H9 (cell line): ENCODE measurements around the gene ATG2B. TPM values are rescaled to one million over a fixed set of nuclear protein-coding genes. Genes with fewer than 3 reads are reported as not detected.

ENCODE experiments used
- DNase-seq: peaks from one replicate; pipeline ENCODE4 v3.0.0-alpha.2; 2017
- H2AFZ ChIP-seq: one replicate; pipeline ENCODE4 v1.6.1; 2013; ENCODE audit warnings: mild to moderate bottlenecking, low read length, control low read depth, moderate library complexity
- H2AK5ac ChIP-seq: 2 replicates; pipeline ENCODE4 v1.6.1; 2013; ENCODE audit warnings: low read length, control low read depth, mixed read lengths; ENCODE audit not compliant: insufficient read length
- H2BK120ac ChIP-seq: one replicate; pipeline ENCODE4 v1.6.1; 2013; ENCODE audit warnings: low read depth, mild to moderate bottlenecking, low read length, control low read depth, inconsistent platforms; ENCODE audit not compliant: poor library complexity, severe bottlenecking
- H2BK12ac ChIP-seq: 2 replicates; pipeline ENCODE4 v1.6.1; 2013; ENCODE audit warnings: low read length, control low read depth, mixed read lengths, low read depth; ENCODE audit not compliant: insufficient read length
- H2BK15ac ChIP-seq: 2 replicates; pipeline ENCODE4 v1.6.1; 2013; ENCODE audit warnings: low read depth, low read length, control low read depth
- H2BK20ac ChIP-seq: one replicate; pipeline ENCODE4 v1.6.1; 2013; ENCODE audit warnings: low read depth, mild to moderate bottlenecking, low read length, control low read depth, inconsistent platforms; ENCODE audit not compliant: poor library complexity, severe bottlenecking
- H2BK5ac ChIP-seq: 2 replicates; pipeline ENCODE4 v1.6.1; 2013; ENCODE audit warnings: low read length, control low read depth, mixed read lengths; ENCODE audit not compliant: insufficient read length
- H3K14ac ChIP-seq: 2 replicates; pipeline ENCODE4 v1.6.1; 2013; ENCODE audit warnings: low read length, control low read depth; ENCODE audit not compliant: insufficient read depth
- H3K18ac ChIP-seq: 2 replicates; pipeline ENCODE4 v1.6.1; 2013; ENCODE audit warnings: low read depth, mild to moderate bottlenecking, mixed read lengths, low read length, control low read depth; ENCODE audit not compliant: insufficient read length
- H3K23ac ChIP-seq: 2 replicates; pipeline ENCODE4 v1.6.1; 2013; ENCODE audit warnings: low read length, control low read depth, mixed read lengths, low read depth; ENCODE audit not compliant: insufficient read length
- H3K23me2 ChIP-seq: 2 replicates; pipeline ENCODE4 v1.6.1; 2013; ENCODE audit warnings: low read depth, mild to moderate bottlenecking, mixed read lengths, low read length, control low read depth; ENCODE audit not compliant: insufficient read length, poor library complexity, severe bottlenecking
- H3K27ac ChIP-seq: 2 replicates; pipeline ENCODE4 v1.5.1; 2013; ENCODE audit warnings: low read length, control low read depth, mixed read lengths, low read depth; ENCODE audit not compliant: insufficient read length
- H3K27me3 ChIP-seq: 2 replicates; pipeline ENCODE4 v1.6.1; 2013; ENCODE audit warnings: low read length, control low read depth, inconsistent platforms; ENCODE audit not compliant: insufficient read depth
- H3K4ac ChIP-seq: 2 replicates; pipeline ENCODE4 v1.6.1; 2013; ENCODE audit warnings: low read depth, mild to moderate bottlenecking, control low read depth, inconsistent platforms, low read length, moderate library complexity
- H3K4me1 ChIP-seq: 2 replicates; pipeline ENCODE4 v1.6.1; 2013; ENCODE audit warnings: low read length, control low read depth, inconsistent platforms; ENCODE audit not compliant: insufficient read depth
- H3K4me2 ChIP-seq: 2 replicates; pipeline ENCODE4 v1.6.1; 2013; ENCODE audit warnings: low read length, control low read depth, mixed read lengths; ENCODE audit not compliant: insufficient read length, insufficient read depth
- H3K56ac ChIP-seq: 2 replicates; pipeline ENCODE4 v1.6.1; 2013; ENCODE audit warnings: low read depth, mild to moderate bottlenecking, mixed read lengths, low read length, control low read depth; ENCODE audit not compliant: insufficient read length
- H3K79me1 ChIP-seq: 2 replicates; pipeline ENCODE4 v1.6.1; 2013; ENCODE audit warnings: low read depth, mild to moderate bottlenecking, moderate library complexity, low read length, control low read depth, inconsistent platforms; ENCODE audit not compliant: insufficient read depth, poor library complexity, severe bottlenecking
- H3K79me2 ChIP-seq: 2 replicates; pipeline ENCODE4 v1.6.1; 2013; ENCODE audit warnings: low read length, control low read depth, inconsistent platforms; ENCODE audit not compliant: insufficient read depth
- H3K9ac ChIP-seq: 2 replicates; pipeline ENCODE4 v1.6.1; 2013; ENCODE audit warnings: low read length, control low read depth, mixed read lengths; ENCODE audit not compliant: insufficient read length; ENCODE audit errors: extremely low read depth
- H3K9me3 ChIP-seq: one replicate; pipeline ENCODE4 v1.6.1; 2013; ENCODE audit warnings: low read depth, low read length, inconsistent platforms; ENCODE audit not compliant: control insufficient read depth
- H3T11ph ChIP-seq: one replicate; pipeline ENCODE4 v1.6.1; 2013; ENCODE audit warnings: mild to moderate bottlenecking, low read length, control low read depth, inconsistent platforms
- H4K20me1 ChIP-seq: one replicate; pipeline ENCODE4 v1.6.1; 2013; ENCODE audit not compliant: control insufficient read depth, insufficient read length, insufficient read depth
- H4K5ac ChIP-seq: 2 replicates; pipeline ENCODE4 v1.6.1; 2013; ENCODE audit warnings: low read depth, mild to moderate bottlenecking, mixed read lengths, low read length, control low read depth; ENCODE audit not compliant: insufficient read length
- H4K8ac ChIP-seq: replicated peaks from 2 replicates; pipeline ENCODE4 v1.6.1; 2013; ENCODE audit warnings: low read length, control low read depth, mixed read lengths, low read depth; ENCODE audit not compliant: insufficient read length
- H4K91ac ChIP-seq: 2 replicates; pipeline ENCODE4 v1.6.1; 2013; ENCODE audit warnings: low read depth, mild to moderate bottlenecking, moderate library complexity, mixed read lengths, low read length, control low read depth; ENCODE audit not compliant: insufficient read length
- H3K27ac Mint-ChIP-seq, 3 experiments: 2 replicates in 2 of 3; 3 replicates in 1 of 3; pipeline ENCODE4 v1.8.0; 2020 to 2021; ENCODE audit warnings: mixed read lengths in 3 of 3, mild to moderate bottlenecking in 1 of 3, moderate library complexity in 1 of 3
- H3K27me3 Mint-ChIP-seq: 2 replicates; pipeline ENCODE4 v1.8.0; 2021; ENCODE audit warnings: low read depth, mild to moderate bottlenecking, moderate library complexity, mixed read lengths
- H3K36me3 Mint-ChIP-seq, 3 experiments: 2 replicates in 2 of 3; 3 replicates in 1 of 3; pipeline ENCODE4 v1.8.0; 2020 to 2021; ENCODE audit warnings: low read depth in 3 of 3, mixed read lengths in 3 of 3; ENCODE audit not compliant: insufficient read depth in 1 of 3
- H3K4me1 Mint-ChIP-seq, 2 experiments: 2 replicates each; pipeline ENCODE4 v1.8.0; 2020; ENCODE audit warnings: mixed read lengths in 2 of 2
- H3K4me3 Mint-ChIP-seq, 2 experiments: 2 replicates in 1 of 2; 3 replicates in 1 of 2; pipeline ENCODE4 v1.8.0; 2020 to 2021; ENCODE audit warnings: mild to moderate bottlenecking in 2 of 2, mixed read lengths in 2 of 2, moderate library complexity in 1 of 2
- H3K9me3 Mint-ChIP-seq, 2 experiments: 2 replicates in 1 of 2; 3 replicates in 1 of 2; pipeline ENCODE4 v1.8.0; 2020; ENCODE audit warnings: mild to moderate bottlenecking in 2 of 2, mixed read lengths in 2 of 2, moderate library complexity in 1 of 2
- CTCF ChIP-seq: fragments of 200-600 bp; sonication (generic); conservative IDR thresholded peaks from 3 replicates; pipeline ENCODE4 v1.8.0; 2021; ENCODE audit warnings: antibody characterized with exemption, mild to moderate bottlenecking
- WGBS: extraction: QIAGEN DNeasy Blood & Tissue Kit; methylation state at CpG from one replicate; pipeline ENCODE4 v1.1.7; 2013; ENCODE audit warnings: missing lambda C conversion rate, low lambda C conversion rate, mixed read lengths; ENCODE audit not compliant: insufficient read length; ENCODE audit errors: extremely low coverage; 5-methylcytosine and 5-hydroxymethylcytosine counted together
- total RNA-seq: library from RNA; stranded (reverse); gene quantifications from 2 replicates; pipeline ENCODE4 v1.2.1, GENCODE V29; 2021

Gene ATG2B
- total RNA-seq, 1 experiment from 2014 or later, result 12.6 TPM

DNA sequence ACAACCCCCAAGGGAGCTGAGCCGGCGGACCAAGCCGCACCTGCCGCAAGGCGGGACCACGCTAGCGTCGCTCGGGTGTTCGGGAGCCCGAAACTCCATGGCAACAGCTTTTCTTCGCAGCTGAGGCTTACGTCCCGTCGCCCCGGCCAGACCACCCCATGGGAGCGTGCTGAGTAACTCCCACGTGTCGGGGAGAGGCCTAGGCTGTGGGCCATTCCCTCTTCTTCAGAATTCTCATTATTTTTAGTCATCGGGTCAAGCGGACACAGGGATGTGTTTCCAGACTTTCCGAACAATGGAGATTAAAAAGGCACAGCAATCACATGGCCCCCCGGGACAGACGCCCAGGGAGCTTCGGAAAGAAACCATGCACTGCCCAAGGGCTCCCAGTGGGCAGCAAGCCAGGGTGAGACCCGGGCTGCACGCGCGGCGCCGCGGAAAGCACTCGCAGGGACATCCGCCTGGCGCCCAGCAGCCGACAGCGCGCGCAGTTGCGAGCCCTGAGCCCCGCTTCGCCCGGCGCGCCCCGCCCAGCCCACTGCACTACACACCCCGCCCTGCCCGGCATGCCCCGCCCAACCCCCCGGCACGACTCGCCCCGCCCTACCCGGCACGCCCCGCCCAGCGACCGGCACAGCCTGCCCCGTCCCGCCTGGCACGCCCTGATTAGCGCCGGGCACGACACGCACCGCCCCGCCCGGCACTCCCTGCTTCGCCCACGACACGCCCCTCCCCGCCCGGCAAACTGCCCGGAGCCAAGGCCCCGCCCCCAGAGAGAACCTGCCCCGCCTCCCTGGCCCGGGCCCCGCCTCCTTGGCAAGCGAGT is 28.4 kb upstream of the ATG2B start:
- no peak overlapping the region for H2BK20ac ChIP-seq
- H3T11ph ChIP-seq, result no peak overlapping the region
- no peaks in the 10 kb centered on the region for H4K20me1 ChIP-seq
- Mint-ChIP-seq H3K36me3 (peaks cover 0 to 4% (median 0%) of the 10 kb centered on the region in 3 experiments; a peak in 2 of 7 replicates), H3K4me3 (peak overlapping the region; percentile 81 to 91), H3K9me3 (no peaks in the 10 kb centered on the region), H3K27ac (peak overlapping the region in 1 of 3 experiments; percentile 92; a peak in 2 of 7 replicates), H3K27me3 (peaks cover 37% of the 10 kb centered on the region), H3K4me1 (peaks cover 9% of the 10 kb centered on the region in 2 experiments; a peak in 2 of 4 replicates)
- peaks cover 3% of the 10 kb centered on the region; the same call in 1 of the 2 replicates for H3K27me3 ChIP-seq
- H3K79me2 ChIP-seq, result no peaks in the 10 kb centered on the region
- no peak overlapping the region for H2AFZ ChIP-seq
- no peak overlapping the region for H3K27ac ChIP-seq
- peaks cover 6% of the 10 kb centered on the region for H3K23me2 ChIP-seq
- no peak overlapping the region for H2BK12ac ChIP-seq
- no peak for TF ChIP-seq CTCF
- peak overlapping the region; percentile 85 for H3K4me2 ChIP-seq
- no peaks in the 10 kb centered on the region for H3K9me3 ChIP-seq
- H2BK120ac ChIP-seq, result no peak overlapping the region
- H3K4me1 ChIP-seq, result no peaks in the 10 kb centered on the region; the same call in 1 of the 2 replicates
- no peaks in the 10 kb centered on the region for H3K79me1 ChIP-seq
- no peak overlapping the region for H3K56ac ChIP-seq
- peak overlapping the region; percentile 9 for H3K9ac ChIP-seq
- H2BK15ac ChIP-seq, result no peak overlapping the region
- no peak overlapping the region for H4K5ac ChIP-seq
- H2BK5ac ChIP-seq, result no peak overlapping the region
- no peak overlapping the region for H2AK5ac ChIP-seq
- H3K14ac ChIP-seq, result peak overlapping the region; percentile 88
- H4K8ac ChIP-seq, result no peak overlapping the region
- peak overlapping the region; percentile 68 for H3K18ac ChIP-seq
- no peak overlapping the region for H3K23ac ChIP-seq
- no peak overlapping the region for H3K4ac ChIP-seq
- H4K91ac ChIP-seq, result no peak overlapping the region
- whole genome bisulfite sequencing, result no CpG with 5 or more reads among the region's 79 CpGs
- DNase-seq, result peak; percentile 99
